ENCODE measurements around the gene EPN1. TPM values are rescaled to one million over a fixed set of nuclear protein-coding genes. Genes with fewer than 3 reads are reported as not detected.

Gene EPN1
- total RNA-seq, 2 donors from 2014 or later: 179 to 187 TPM

- Histone ChIP-seq H3K4me1 (peaks cover 0 to 12% of the 10 kb centered on the region in 2 donors), H3K27me3 (no peaks in the 10 kb centered on the region), H3K4me3 (no peak overlapping the region), H3K9me3 (no peaks in the 10 kb centered on the region), H3K36me3 (peaks cover 86% of the 10 kb centered on the region), H3K27ac (no peak overlapping the region)
- TF ChIP-seq CTCF (IDR thresholded peaks at IDR 0.05): no peak
- no peak for DNase-seq (ENCODE audit: low spot score)
Observed at GRCh38 chr19:55688422-55689218, 13.6 kb downstream of the EPN1 start.

GRCh38 chr19:55689411-55690108, 14.5 kb downstream of the EPN1 start:
- TF ChIP-seq CTCF (IDR thresholded peaks at IDR 0.05): no peak
- Histone ChIP-seq H3K36me3 (peaks cover 88% of the 10 kb centered on the region), H3K27ac (no peak overlapping the region), H3K4me1 (peaks cover 0 to 3% of the 10 kb centered on the region in 2 donors), H3K27me3 (no peaks in the 10 kb centered on the region), H3K4me3 (no peak overlapping the region), H3K9me3 (no peaks in the 10 kb centered on the region)
- DNase-seq (ENCODE audit: low spot score): no peak

DNA sequence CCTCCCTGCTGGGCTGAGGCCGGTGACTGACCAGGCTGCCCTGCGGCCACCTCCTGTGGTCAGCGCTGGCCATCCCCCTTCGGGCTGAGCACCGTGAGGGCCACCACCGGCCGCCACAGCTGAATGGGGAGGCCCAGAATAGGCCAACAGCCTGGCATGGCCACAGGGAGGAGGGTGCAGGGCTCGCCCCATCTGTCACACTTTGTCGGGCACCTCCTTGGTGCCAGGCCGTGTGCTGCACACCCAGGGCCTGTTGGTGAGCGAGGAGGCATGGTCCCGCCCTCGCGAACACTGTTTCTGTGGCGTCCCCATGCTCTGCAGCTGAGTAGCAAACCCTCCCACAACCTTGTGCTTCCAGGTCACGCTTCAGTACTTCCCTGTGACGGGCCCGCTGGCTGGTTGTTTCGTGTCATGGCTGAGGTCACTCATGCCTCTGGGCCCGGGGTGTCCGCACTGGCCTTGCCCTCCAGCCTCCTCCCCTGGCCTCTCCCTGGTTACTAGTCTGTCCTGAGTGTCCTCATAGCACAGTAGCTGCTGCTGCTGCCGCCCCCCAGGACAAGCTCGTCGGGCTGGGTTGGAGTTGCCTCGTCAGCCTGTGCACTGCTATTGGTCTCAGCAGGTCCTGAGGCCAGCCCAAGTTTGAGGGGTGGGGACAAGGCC, 15.2 kb downstream of the EPN1 start:
- DNase-seq (ENCODE audit: low spot score): no peak
- H3K4me3 ChIP-seq: no peak overlapping the region
- H3K27ac ChIP-seq: no peak overlapping the region
- H3K4me1 ChIP-seq: no peaks in the 10 kb centered on the region
- TF ChIP-seq CTCF (IDR thresholded peaks at IDR 0.05): no peak
- no peaks in the 10 kb centered on the region for H3K9me3 ChIP-seq
- peaks cover 88% of the 10 kb centered on the region for H3K36me3 ChIP-seq
- no peaks in the 10 kb centered on the region for H3K27me3 ChIP-seq

DNA sequence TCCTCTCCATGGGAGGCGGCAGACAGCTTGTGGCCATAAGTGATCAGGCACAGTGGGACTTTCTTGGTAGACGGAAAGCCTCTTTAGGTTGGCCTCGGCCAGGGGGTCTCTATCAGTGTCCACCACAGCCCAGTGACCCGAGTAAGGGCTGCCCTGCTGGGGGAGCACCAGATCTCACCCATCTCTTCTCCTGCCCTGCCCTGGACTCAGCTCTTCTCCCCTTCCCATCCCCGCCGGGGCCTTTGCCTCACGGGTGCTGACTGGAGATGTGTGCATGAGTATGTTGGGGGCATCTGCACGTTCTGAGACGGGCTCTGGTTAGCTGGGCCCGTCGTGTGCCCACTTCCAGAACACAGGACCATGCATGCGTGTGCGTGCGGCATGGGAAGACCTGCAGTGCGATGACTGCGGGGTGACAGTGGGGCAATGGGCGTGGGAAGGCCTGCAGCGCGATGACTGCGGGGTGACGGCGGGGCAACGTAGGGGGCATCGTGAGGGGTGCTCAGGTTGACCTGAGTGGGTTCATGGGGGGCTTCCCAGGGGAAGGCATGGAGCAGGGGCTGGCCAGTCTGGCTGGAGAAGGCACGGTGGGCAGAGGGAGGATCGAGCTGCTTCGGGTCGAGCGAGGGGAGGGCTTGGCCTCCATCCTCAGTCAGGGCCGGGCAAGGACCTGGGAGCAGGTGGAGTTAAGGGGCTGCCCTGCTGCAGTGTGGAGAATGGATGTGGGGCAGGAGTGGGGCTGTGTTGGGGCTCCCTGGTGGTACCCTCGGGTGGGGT, 15.9 kb downstream of the EPN1 start:
- H3K9me3 ChIP-seq: no peaks in the 10 kb centered on the region
- no peak overlapping the region for H3K4me3 ChIP-seq
- H3K4me1 ChIP-seq: no peaks in the 10 kb centered on the region
- H3K27me3 ChIP-seq: no peaks in the 10 kb centered on the region
- peaks cover 88% of the 10 kb centered on the region for H3K36me3 ChIP-seq
- DNase-seq (ENCODE audit: low spot score): no peak
- H3K27ac ChIP-seq: no peak overlapping the region
- no peak for TF ChIP-seq CTCF (IDR thresholded peaks at IDR 0.05)

- no peak for TF ChIP-seq CTCF (IDR thresholded peaks at IDR 0.05)
- Histone ChIP-seq H3K27me3 (no peaks in the 10 kb centered on the region), H3K4me3 (no peak overlapping the region), H3K4me1 (no peaks in the 10 kb centered on the region), H3K36me3 (peaks cover 91% of the 10 kb centered on the region), H3K9me3 (no peaks in the 10 kb centered on the region), H3K27ac (no peak overlapping the region)
- DNase-seq (ENCODE audit: low spot score): no peak
Observed at GRCh38 chr19:55691561-55692481, 16.8 kb downstream of the EPN1 start.
